Measurements from ENCODE around the gene ZNF180. TPM values are rescaled to one million over a fixed set of nuclear protein-coding genes. Genes with fewer than 3 reads are reported as not detected.

ZNF180 gene
- total RNA-seq: 10.3 TPM
- 3.4 TPM for polyA plus RNA-seq (ENCODE audit: insufficient read depth, low read depth, low replicate concordance)
- long read RNA-seq, donor 1, partial matches to known transcripts: 0 of 2 reads
- long read RNA-seq, donor 1, other reads (novel, unspliced or antisense): 0 of 2 reads
- long read RNA-seq, donor 2, partial matches to known transcripts: 0 of 1 reads
- long read RNA-seq, donor 2, other reads (novel, unspliced or antisense): 0 of 1 reads
- long read RNA-seq, donor 3, full-length matches to known transcripts: 5 of 5 reads
- long read RNA-seq, donor 3, partial matches to known transcripts: 0 of 5 reads
- long read RNA-seq, donor 3, other reads (novel, unspliced or antisense): 0 of 5 reads
- long read RNA-seq, donor 4, partial matches to known transcripts: 0 of 1 reads
- long read RNA-seq, donor 4, other reads (novel, unspliced or antisense): 0 of 1 reads
- long read RNA-seq, donor 5: 0 reads
- long read RNA-seq, donor 6, full-length matches to known transcripts: 1 of 1 reads
- long read RNA-seq, donor 6, partial matches to known transcripts: 0 of 1 reads
- long read RNA-seq, donor 6, other reads (novel, unspliced or antisense): 0 of 1 reads
- long read RNA-seq, donor 7, partial matches to known transcripts: 0 of 2 reads
- long read RNA-seq, donor 7, other reads (novel, unspliced or antisense): 1 of 2 reads
- long read RNA-seq, donor 8, partial matches to known transcripts: 0 of 1 reads
- long read RNA-seq, donor 8, other reads (novel, unspliced or antisense): 0 of 1 reads
- long read RNA-seq, donor 9: 0 reads
- long read RNA-seq, donor 10, partial matches to known transcripts: 0 of 1 reads
- long read RNA-seq, donor 10, other reads (novel, unspliced or antisense): 0 of 1 reads

GRCh38 chr19:44499962-44500949 lies at the start of gene ZNF180:
Gene ZNF180 (minus strand): TSS chr19:44500522. CDS start chr19:44497334, 3,188 bp downstream.
- intact Hi-C loops (cut with DNase I): no loop called here
- TF ChIP-seq CTCF (IDR thresholded peaks at IDR 0.05; ENCODE audit: borderline replicate concordance, extremely low read depth, insufficient read depth): peak; percentile 44

DNA sequence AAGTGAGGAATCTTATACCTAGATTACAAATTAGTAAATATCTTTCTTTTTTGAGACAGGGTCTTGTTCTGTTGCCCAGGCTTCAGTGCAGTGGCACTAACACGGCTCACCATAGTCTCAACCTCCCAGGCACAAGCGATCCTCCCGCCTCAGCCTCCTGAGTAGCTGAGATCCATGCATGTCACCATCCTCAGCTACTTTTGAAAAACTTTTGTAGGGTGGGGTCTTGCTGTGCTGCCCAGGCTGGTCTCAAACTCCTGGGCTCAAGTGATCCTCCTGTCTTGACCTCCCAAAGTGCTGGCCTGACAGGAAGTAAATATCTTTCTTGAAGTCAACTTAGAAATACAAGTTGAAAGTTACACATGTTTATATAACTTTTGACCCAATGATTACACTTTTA lies 49.2 kb upstream of the ZNF180 start:
- no peak overlapping the region for H3K9ac ChIP-seq (ENCODE audit: low read length in 3 of 3)
- no peak overlapping the region for H3K27ac ChIP-seq (ENCODE audit: low read depth in 2 of 2, low read length in 2 of 2)
- intact Hi-C loops (cut with DNase I): no loop called here
- no peaks in the 10 kb centered on the region for H3K4me1 ChIP-seq (ENCODE audit: control insufficient read depth in 2 of 3, insufficient read depth in 2 of 3, low read depth in 1 of 3, low read length in 3 of 3)
- no peaks in the 10 kb centered on the region for H3K36me3 ChIP-seq (ENCODE audit: control insufficient read depth in 2 of 3, insufficient read depth in 3 of 3, low read length in 3 of 3)
- DNase-seq (no peak), FAIRE-seq (no peak)
- TF ChIP-seq CTCF (IDR thresholded peaks at IDR 0.05; ENCODE audit: borderline replicate concordance, extremely low read depth, insufficient read depth): no peak
- no peaks in the 10 kb centered on the region for H3K9me3 ChIP-seq (ENCODE audit: control insufficient read depth in 2 of 3, insufficient read depth in 1 of 3, low read length in 3 of 3)
- H3K4me3 ChIP-seq (ENCODE audit: low read length in 3 of 3): no peak overlapping the region
- no peaks in the 10 kb centered on the region for H3K27me3 ChIP-seq (ENCODE audit: control insufficient read depth, insufficient read depth, low read length)

More at GRCh38 chr19:44499962-44500949, at the start of gene ZNF180:
- peaks cover 7 to 10% (median 8%) of the 10 kb centered on the region in 3 donors for H3K36me3 ChIP-seq (ENCODE audit: control insufficient read depth in 2 of 3, insufficient read depth in 3 of 3, low read length in 3 of 3)
- DNase-seq (peak; percentile 98 to 99 (median 98)), FAIRE-seq (no peak)
- peaks cover 4 to 10% (median 4%) of the 10 kb centered on the region in 3 donors for H3K9me3 ChIP-seq (ENCODE audit: control insufficient read depth in 2 of 3, insufficient read depth in 1 of 3, low read length in 3 of 3)
- H3K27me3 ChIP-seq (ENCODE audit: control insufficient read depth, insufficient read depth, low read length): no peaks in the 10 kb centered on the region
- H3K9ac ChIP-seq (ENCODE audit: low read length in 3 of 3): peak within 1 kb of the TSS; percentile 77 to 91 (median 84)
- peak within 1 kb of the TSS; percentile 89 to 93 for H3K27ac ChIP-seq (ENCODE audit: low read depth in 2 of 2, low read length in 2 of 2)
- peaks cover 0 to 15% (median 0%) of the 10 kb centered on the region in 3 donors for H3K4me1 ChIP-seq (ENCODE audit: control insufficient read depth in 2 of 3, insufficient read depth in 2 of 3, low read depth in 1 of 3, low read length in 3 of 3)
- H3K4me3 ChIP-seq (ENCODE audit: low read length in 3 of 3): peak within 1 kb of the TSS; percentile 94 to 97 (median 96)

DNA sequence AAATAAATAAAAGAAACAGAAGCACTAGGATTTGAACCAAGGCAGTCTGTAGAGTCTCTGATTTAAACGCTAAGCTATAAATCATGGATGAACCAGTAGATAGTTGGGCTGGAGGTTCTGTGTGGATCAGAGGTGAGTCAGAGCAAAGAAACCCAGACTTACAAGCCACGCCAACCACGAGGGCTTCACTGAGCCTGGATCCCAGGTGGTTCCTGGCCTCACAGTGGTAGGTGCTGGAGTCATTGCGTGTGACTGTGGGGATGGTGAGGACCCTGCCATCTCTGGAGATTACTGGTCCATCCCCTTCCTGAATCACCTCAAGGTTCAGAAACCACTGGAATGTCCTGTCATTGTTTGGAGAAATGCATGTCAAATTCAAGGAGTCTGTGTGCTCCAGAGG lies 48.4 kb upstream of the ZNF180 start:
- FAIRE-seq: no peak
- intact Hi-C loops (cut with DNase I): no loop called here

More for the DNA sequence above, 48.4 kb upstream of the ZNF180 start:
- Histone ChIP-seq H3K27me3 (ENCODE audit: control insufficient read depth, insufficient read depth, low read length) (no peaks in the 10 kb centered on the region), H3K4me3 (ENCODE audit: low read length in 3 of 3) (no peak overlapping the region), H3K4me1 (ENCODE audit: control insufficient read depth in 2 of 3, insufficient read depth in 2 of 3, low read depth in 1 of 3, low read length in 3 of 3) (no peaks in the 10 kb centered on the region), H3K27ac (ENCODE audit: low read depth in 2 of 2, low read length in 2 of 2) (no peak overlapping the region), H3K9me3 (ENCODE audit: control insufficient read depth in 2 of 3, insufficient read depth in 1 of 3, low read length in 3 of 3) (no peaks in the 10 kb centered on the region), H3K9ac (ENCODE audit: low read length in 3 of 3) (no peak overlapping the region), H3K36me3 (ENCODE audit: control insufficient read depth in 2 of 3, insufficient read depth in 3 of 3, low read length in 3 of 3) (no peaks in the 10 kb centered on the region)
- no peak for DNase-seq
- no peak for TF ChIP-seq CTCF (IDR thresholded peaks at IDR 0.05; ENCODE audit: borderline replicate concordance, extremely low read depth, insufficient read depth)
